BLaER1 treated with 17β-estradiol and CSF1 and Interleukin-3, amounts not matched to agents 10 nM and 100 nM (cell line): ENCODE results near the gene P4HTM.

Experiments used
- H3K27ac ChIP-seq, 11 experiments: shearing (Covaris generic); formaldehyde crosslinking; 2 replicates each; pipeline ENCODE4 v1.8.1; 2022
- H3K27me3 ChIP-seq, 11 experiments: shearing (Covaris generic); formaldehyde crosslinking; 2 replicates each; pipeline ENCODE4 v1.8.1; 2022
- H3K36me3 ChIP-seq, 11 experiments: shearing (Covaris generic); formaldehyde crosslinking; 2 replicates each; pipeline ENCODE4 v1.8.1; 2022
- H3K4me1 ChIP-seq, 10 experiments: shearing (Covaris generic); formaldehyde crosslinking; 2 replicates each; pipeline ENCODE4 v1.8.1; 2022
- H3K4me2 ChIP-seq, 11 experiments: shearing (Covaris generic); formaldehyde crosslinking; 2 replicates each; pipeline ENCODE4 v1.8.1; 2022
- H3K4me3 ChIP-seq, 10 experiments: shearing (Covaris generic); formaldehyde crosslinking; 2 replicates each; pipeline ENCODE4 v1.8.1; 2022
- H3K9ac ChIP-seq, 11 experiments: shearing (Covaris generic); formaldehyde crosslinking; 2 replicates each; pipeline ENCODE4 v1.8.1; 2022
- H3K9me3 ChIP-seq, 11 experiments: shearing (Covaris generic); formaldehyde crosslinking; replicated peaks in 1 of 11; 2 replicates each; pipeline ENCODE4 v1.8.1; 2022
- H4K20me1 ChIP-seq, 11 experiments: shearing (Covaris generic); formaldehyde crosslinking; 2 replicates each; pipeline ENCODE4 v1.8.1; 2022
- Cebpa-rat ChIP-seq, 11 experiments: shearing (Covaris generic); IDR thresholded peaks; 2 replicates each; pipeline ENCODE4 v1.8.1; 2022

Gene P4HTM

DNA sequence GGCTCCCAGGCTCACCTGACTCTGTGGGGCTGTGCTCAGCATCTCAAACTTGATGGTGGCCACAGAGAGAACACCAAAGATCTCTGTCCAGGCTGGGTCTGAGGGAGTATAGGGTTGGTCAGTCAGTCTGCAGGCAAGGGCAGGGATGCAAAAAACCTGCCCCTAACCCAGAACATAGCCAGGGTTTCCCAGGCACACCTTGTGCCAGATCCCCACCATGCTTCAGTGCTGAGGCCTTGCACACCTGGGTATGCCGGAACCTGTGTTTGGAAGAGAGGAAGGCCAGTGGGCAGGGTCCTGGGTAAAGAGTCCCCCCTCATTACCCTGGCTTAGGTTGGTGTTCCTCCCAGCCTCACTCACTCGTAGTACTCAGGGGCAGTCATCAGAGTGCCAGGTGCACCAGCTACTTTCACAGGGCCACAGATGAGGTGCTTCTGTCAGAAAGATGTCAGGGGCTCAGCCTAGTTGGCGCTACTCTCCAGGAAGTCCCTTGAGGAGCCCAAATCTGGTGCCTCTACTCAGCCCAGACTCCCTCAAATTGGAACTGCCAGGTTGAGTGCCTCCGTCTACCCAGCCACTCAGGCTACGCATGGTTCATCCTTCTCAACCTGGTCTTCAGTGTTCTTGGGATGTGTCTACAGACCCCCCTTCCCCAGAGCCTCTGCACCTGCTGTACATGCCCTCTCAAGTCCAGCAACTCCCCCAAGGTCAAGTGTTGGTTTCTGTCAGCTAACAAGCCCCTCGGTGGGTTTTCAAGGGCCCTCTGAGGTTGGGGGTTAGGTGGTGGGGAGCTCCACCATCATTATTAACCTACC lies 26.6 kb downstream of the P4HTM start:
- Histone ChIP-seq H3K4me2 (peak overlapping the region; percentile 96 to 100 (median 99)), H3K27me3 (no peaks in the 10 kb centered on the region), H3K36me3 (peaks cover 49 to 56% (median 53%) of the 10 kb centered on the region in 11 experiments), H4K20me1 (peaks cover 37 to 64% (median 63%) of the 10 kb centered on the region in 11 experiments), H3K27ac (0 out of 22 replicates have a peak overlapping the region, but pooled peaks of 1 of the 11 experiments have one; percentile 99), H3K9ac (peak overlapping the region in 6 of 11 experiments; percentile 98 to 100 (median 99); a peak in 9 of 22 replicates), H3K9me3 (no peaks in the 10 kb centered on the region), H3K4me3 (peak overlapping the region in 7 of 10 experiments; percentile 74 to 99 (median 95); a peak in 8 of 20 replicates), H3K4me1 (peaks cover 25 to 64% (median 51%) of the 10 kb centered on the region in 10 experiments; a peak in 19 of 20 replicates)
- no peak for TF ChIP-seq Cebpa-rat (IDR thresholded peaks at IDR 0.05)

DNA sequence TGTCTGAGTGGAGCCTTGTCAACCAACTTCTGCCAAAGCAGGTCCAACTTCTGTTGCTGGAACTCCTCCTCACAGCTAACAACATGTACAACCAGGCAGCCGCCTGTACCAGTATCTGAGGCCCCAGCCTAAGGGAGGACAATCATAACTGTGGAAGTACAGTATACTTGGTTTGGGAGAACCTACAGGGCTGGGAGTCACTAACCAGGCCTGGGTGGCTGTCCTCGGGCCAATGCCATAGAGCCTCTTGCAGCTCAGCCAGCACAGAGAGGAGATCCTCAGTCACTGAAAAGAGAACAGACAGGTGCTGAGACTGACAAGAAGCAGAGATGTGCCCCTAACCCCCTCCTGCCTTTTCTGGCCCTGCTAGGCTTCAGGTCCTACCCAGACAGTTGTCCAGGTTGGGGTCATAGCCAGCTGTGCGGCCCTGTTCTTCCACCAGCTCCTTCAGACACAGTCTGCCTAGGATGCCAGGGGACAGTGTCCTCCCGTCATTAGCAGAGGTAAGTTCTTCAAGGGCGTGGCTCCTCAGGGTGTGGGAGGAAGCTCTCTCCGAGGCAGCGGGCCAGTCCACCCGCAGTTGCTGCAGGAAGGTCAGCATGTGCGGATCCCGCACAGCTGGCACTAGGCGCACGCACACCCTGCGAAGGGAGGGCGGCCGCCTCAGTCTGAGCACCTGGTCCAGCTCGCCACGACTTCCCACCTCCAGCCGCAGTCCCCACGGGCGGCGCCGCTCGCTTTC lies 27.4 kb downstream of the P4HTM start:
- Histone ChIP-seq H4K20me1 (peaks cover 29 to 56% (median 55%) of the 10 kb centered on the region in 11 experiments), H3K27ac (peak overlapping the region; percentile 96 to 100 (median 99); a peak in 20 of 22 replicates), H3K27me3 (no peaks in the 10 kb centered on the region), H3K36me3 (peaks cover 41 to 48% (median 45%) of the 10 kb centered on the region in 11 experiments), H3K9me3 (no peaks in the 10 kb centered on the region), H3K4me3 (peak overlapping the region; percentile 74 to 99 (median 92)), H3K9ac (peak overlapping the region; percentile 98 to 100 (median 99)), H3K4me2 (peak overlapping the region; percentile 96 to 100 (median 99)), H3K4me1 (peaks cover 25 to 60% (median 49%) of the 10 kb centered on the region in 10 experiments; a peak in 19 of 20 replicates)
- TF ChIP-seq Cebpa-rat (IDR thresholded peaks at IDR 0.05): no peak

DNA sequence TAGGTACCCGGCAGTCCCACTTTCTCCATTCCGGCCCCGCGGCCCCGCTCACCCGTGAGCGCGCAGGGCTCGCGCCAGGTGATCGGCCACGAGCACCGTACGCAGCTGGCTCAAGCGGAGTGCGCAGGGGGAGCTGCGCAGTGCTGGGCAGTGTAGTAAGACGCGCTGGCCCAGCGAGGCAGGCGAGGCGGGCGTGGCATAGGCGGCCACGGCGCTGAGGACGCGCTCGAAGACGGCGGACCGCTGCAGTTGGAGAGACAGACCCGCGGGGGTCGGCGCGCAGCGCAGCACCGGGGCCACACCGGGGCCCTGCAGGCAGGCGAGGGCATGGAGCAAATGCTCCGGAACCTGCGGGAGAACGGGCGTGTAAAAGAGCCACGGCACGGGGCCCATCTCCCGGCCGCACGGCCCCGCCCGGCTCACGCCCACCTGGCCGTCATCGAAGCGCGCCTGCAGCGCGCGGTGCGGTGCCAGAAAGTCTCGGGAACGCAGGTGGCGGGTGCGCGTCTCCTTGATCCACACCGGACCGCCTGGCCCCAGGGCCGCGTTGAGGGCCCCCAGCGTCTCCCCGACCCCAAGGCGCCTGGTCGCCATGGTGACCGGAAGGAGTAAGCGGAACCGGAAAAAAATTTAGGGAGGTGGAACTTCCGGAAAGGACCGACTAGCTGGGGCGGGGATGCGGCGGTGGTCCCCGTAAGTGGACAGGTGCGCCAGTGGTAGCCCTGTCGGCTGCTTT lies 28.1 kb downstream of the P4HTM start, which contains the start of gene DALRD3:
DALRD3 (minus strand) TSS at position 610 of the 736 bp plus-strand sequence; CDS start at position 594, 16 bp downstream.
- TF ChIP-seq Cebpa-rat (IDR thresholded peaks at IDR 0.05): no peak
- no peaks in the 10 kb centered on the region for H3K27me3 ChIP-seq
- peak within 1 kb of the TSS; percentile 74 to 99 (median 92) for H3K4me3 ChIP-seq
- peak within 1 kb of the TSS; percentile 96 to 100 (median 99) for H3K4me2 ChIP-seq
- peaks cover 38 to 45% (median 41%) of the 10 kb centered on the region in 11 experiments for H3K36me3 ChIP-seq
- H3K9me3 ChIP-seq: no peaks in the 10 kb centered on the region
- peaks cover 23 to 56% (median 53%) of the 10 kb centered on the region in 11 experiments for H4K20me1 ChIP-seq
- peak within 1 kb of the TSS; percentile 96 to 100 (median 99) for H3K27ac ChIP-seq
- H3K4me1 ChIP-seq: peaks cover 30 to 65% (median 53%) of the 10 kb centered on the region in 10 experiments
- peak within 1 kb of the TSS; percentile 98 to 100 (median 99) for H3K9ac ChIP-seq

DNA sequence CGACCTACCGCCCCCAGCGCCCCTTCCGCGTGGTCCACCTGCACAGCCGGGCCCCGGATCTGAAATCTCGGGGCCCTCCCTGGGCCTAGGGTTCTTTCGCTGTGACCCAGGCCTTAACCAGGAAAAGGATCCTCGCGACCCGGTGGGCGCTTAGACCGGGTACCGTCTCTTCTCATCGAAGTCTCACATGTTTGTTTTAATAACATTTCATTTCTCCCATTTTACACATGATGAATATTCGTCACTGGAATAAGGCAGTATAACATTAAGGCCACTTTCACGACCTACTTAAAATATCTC lies 28.6 kb downstream of the P4HTM start:
- H3K4me2 ChIP-seq: peak overlapping the region; percentile 96 to 100 (median 99)
- peak overlapping the region; percentile 96 to 100 (median 99); a peak in 21 of 22 replicates for H3K27ac ChIP-seq
- H3K4me1 ChIP-seq: peaks cover 35 to 65% (median 54%) of the 10 kb centered on the region in 10 experiments
- H4K20me1 ChIP-seq: peaks cover 18 to 56% (median 53%) of the 10 kb centered on the region in 11 experiments
- H3K27me3 ChIP-seq: no peaks in the 10 kb centered on the region
- peak overlapping the region; percentile 98 to 100 (median 99) for H3K9ac ChIP-seq
- TF ChIP-seq Cebpa-rat (IDR thresholded peaks at IDR 0.05): no peak
- peak overlapping the region; percentile 74 to 99 (median 92) for H3K4me3 ChIP-seq
- H3K36me3 ChIP-seq: peaks cover 38 to 45% (median 41%) of the 10 kb centered on the region in 11 experiments
- no peaks in the 10 kb centered on the region for H3K9me3 ChIP-seq

DNA sequence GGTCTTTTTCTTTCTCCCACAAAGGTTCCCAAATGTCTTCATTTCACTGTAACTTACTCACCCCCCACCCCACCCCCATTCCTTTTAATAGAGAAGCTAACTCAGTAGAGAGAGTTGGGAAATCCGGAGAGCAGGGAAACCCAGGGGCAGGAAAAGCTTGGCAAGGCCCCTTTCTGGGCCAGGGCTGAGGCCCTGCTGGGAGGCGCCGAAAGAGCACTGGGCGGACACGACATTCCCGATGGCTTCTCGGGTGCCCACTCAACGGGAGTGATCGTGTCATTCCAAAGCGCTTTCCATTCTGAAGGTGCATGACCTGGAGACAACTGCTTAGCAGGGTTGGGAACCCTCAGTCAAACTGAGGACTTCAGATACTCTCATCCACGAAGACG lies 29.9 kb downstream of the P4HTM start:
- H3K4me2 ChIP-seq: peak overlapping the region; percentile 96 to 100 (median 99)
- TF ChIP-seq Cebpa-rat (IDR thresholded peaks at IDR 0.05): no peak
- no peaks in the 10 kb centered on the region for H3K9me3 ChIP-seq
- peak overlapping the region; percentile 96 to 100 (median 99) for H3K27ac ChIP-seq
- peaks cover 48 to 65% (median 57%) of the 10 kb centered on the region in 10 experiments for H3K4me1 ChIP-seq
- peaks cover 38 to 45% (median 41%) of the 10 kb centered on the region in 11 experiments for H3K36me3 ChIP-seq
- H3K27me3 ChIP-seq: no peaks in the 10 kb centered on the region
- H3K9ac ChIP-seq: peak overlapping the region; percentile 98 to 100 (median 99)
- H3K4me3 ChIP-seq: peak overlapping the region; percentile 74 to 99 (median 92)
- H4K20me1 ChIP-seq: peaks cover 5 to 56% (median 53%) of the 10 kb centered on the region in 11 experiments; a peak in 20 of 22 replicates

DNA sequence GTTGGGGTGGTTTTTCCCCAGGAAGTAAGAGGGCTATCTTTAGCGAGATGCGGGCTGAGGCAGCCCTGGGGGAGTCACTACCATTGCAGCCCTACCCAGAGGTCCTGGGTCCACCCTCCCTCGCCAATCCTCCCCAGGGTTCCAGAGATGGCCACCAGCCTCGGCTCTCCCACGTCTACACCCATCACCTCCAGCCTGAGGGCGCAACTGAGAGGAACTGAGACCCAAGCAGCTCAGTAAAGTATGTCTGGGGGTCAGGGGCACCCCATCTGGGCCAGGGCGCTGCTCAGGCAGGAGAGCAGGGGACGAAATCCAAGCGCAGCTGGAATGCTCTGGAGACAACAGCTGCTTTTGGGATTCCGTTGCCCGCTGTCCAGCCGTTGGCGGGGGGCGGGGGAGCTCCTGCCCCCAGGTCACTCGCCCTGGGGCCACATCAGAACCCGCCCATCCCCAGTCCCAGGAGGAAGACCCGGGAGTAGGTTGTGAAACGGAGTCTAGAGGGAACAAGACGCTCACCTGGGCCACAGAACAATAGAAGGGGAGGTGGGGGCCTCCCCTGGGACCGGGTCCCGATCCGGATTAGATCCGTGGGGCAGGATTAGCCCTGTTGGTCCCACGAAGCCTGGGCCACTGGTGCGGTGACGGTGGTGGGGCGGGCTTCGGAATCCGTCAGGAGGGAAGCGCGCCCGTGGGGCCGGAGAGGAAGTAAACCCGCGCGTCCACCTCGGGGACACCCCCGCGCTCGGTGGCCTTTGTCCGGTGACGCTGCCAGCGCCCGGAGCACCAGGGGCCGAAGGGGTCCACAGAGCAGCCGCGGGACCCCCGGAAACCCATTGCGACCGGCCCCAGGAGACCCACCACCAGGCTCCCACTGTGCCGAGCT lies 30.5 kb downstream of the P4HTM start:
- no peaks in the 10 kb centered on the region for H3K27me3 ChIP-seq
- peaks cover 38 to 45% (median 41%) of the 10 kb centered on the region in 11 experiments for H3K36me3 ChIP-seq
- no peak for TF ChIP-seq Cebpa-rat (IDR thresholded peaks at IDR 0.05)
- peak overlapping the region; percentile 98 to 100 (median 99) for H3K9ac ChIP-seq
- no peaks in the 10 kb centered on the region for H3K9me3 ChIP-seq
- H4K20me1 ChIP-seq: peaks cover 3 to 56% (median 53%) of the 10 kb centered on the region in 11 experiments; a peak in 20 of 22 replicates
- H3K4me1 ChIP-seq: peaks cover 55 to 68% (median 61%) of the 10 kb centered on the region in 10 experiments
- peak overlapping the region; percentile 96 to 100 (median 99) for H3K27ac ChIP-seq
- H3K4me2 ChIP-seq: peak overlapping the region; percentile 96 to 100 (median 99)
- H3K4me3 ChIP-seq: peak overlapping the region; percentile 74 to 99 (median 92)

DNA sequence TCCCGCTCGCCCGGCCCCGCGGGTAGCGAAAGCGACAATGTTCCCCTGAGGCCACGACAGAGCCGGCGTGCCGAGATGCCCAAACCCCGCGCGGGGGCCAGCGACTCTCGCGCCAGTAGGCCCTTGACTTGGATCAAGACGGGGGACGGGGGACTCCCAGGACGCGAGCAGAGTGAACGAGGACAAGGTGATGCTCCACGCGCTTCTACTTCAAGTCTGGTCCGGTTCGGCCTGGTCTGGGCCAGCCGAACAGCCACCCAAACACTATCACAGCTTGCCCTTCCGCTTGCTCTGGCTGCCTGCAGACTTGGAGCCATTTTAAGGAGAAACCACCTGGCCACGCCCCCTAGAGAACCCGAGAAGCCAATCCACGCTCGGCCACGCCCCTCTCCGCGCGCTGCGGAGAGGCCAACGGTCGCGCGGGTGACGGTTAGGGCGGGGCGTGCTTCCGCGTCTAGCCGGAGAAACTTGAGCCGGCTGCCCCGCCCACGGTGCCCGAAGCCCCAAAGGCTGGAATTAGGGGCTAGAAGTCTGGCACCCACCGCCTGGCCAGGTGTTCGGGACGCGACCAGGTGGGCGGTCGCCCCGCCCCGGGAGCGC lies 31.3 kb downstream of the P4HTM start:
- peaks cover 60 to 70% (median 65%) of the 10 kb centered on the region in 10 experiments for H3K4me1 ChIP-seq

More for the DNA sequence above, 31.3 kb downstream of the P4HTM start:
- TF ChIP-seq Cebpa-rat (IDR thresholded peaks at IDR 0.05): no peak
- Histone ChIP-seq H3K9ac (peak overlapping the region; percentile 98 to 100 (median 99)), H3K36me3 (peaks cover 38 to 45% (median 41%) of the 10 kb centered on the region in 11 experiments), H3K9me3 (no peaks in the 10 kb centered on the region), H3K4me3 (peak overlapping the region; percentile 74 to 99 (median 92)), H3K27me3 (no peaks in the 10 kb centered on the region), H3K4me2 (peak overlapping the region; percentile 96 to 100 (median 99)), H3K27ac (peak overlapping the region; percentile 96 to 100 (median 99)), H4K20me1 (peaks cover 6 to 56% (median 53%) of the 10 kb centered on the region in 11 experiments; a peak in 20 of 22 replicates)
